Renal cortex interstitium (tissue), 11 donors: Measurements from ENCODE around the gene UBE2V1. TPM values are rescaled to one million over a fixed set of nuclear protein-coding genes. Genes with fewer than 3 reads are reported as not detected.

Experiments
- DNase-seq, 11 donors: peaks; one replicate each; pipeline ENCODE4 v3.0.0-alpha.2; 2013; ENCODE audit warnings: low read depth in 9 of 11, low spot score in 4 of 11; ENCODE audit errors: extremely low read depth in 1 of 11
- polyA plus RNA-seq, 3 donors: library from polyadenylated mRNA; unstranded; fragments of 120-200 nt; gene quantifications; one replicate each; pipeline ENCODE4 v1.2.1, GENCODE V29; 2013; ENCODE audit not compliant: insufficient read length in 3 of 3

The UBE2V1 gene
- polyA plus RNA-seq, 3 donors, result 149 to 170 (median 149) TPM

- DNase-seq, result no peak
These were observed 70.3 kb downstream of the UBE2V1 start for GRCh38 chr20:50042370-50043313.

GRCh38 chr20:50041246-50041873, 71.6 kb downstream of the UBE2V1 start:
- DNase-seq, result no peak

GRCh38 chr20:50040432-50041245, 72.3 kb downstream of the UBE2V1 start:
- DNase-seq, result no peak

- DNase-seq, result no peak
These were observed 73.1 kb downstream of the UBE2V1 start for GRCh38 chr20:50039706-50040431.

- DNase-seq, result no peak
These were observed 74.4 kb downstream of the UBE2V1 start for GRCh38 chr20:50038574-50038991.

GRCh38 chr20:50038169-50038568, 74.8 kb downstream of the UBE2V1 start:
- DNase-seq, result no peak

- no peak for DNase-seq
These were observed 75.4 kb downstream of the UBE2V1 start for GRCh38 chr20:50037575-50037974.

- DNase-seq, result no peak
These were observed 75.8 kb downstream of the UBE2V1 start for GRCh38 chr20:50037123-50037522.

GRCh38 chr20:50036703-50037102, 76.2 kb downstream of the UBE2V1 start:
- no peak for DNase-seq

- no peak for DNase-seq
These were observed 78.3 kb downstream of the UBE2V1 start for GRCh38 chr20:50034567-50035180.

GRCh38 chr20:50032955-50033666, 79.8 kb downstream of the UBE2V1 start:
- DNase-seq, result no peak

Other genes starting within 250 kb of the UBE2V1 start
- 10 to 100 TPM in 1 of 3 donors, 1 to 10 TPM in 2; 9.3 to 11.1 (median 9.9) TPM for gene SPATA2, start 197.6 kb downstream of the UBE2V1 start, polyA plus RNA-seq
- gene RNF114, start 176.8 kb downstream of the UBE2V1 start, polyA plus RNA-seq, result 10 to 100 TPM; 66.1 to 86.6 (median 74.4) TPM
- gene SNAI1, start 130.2 kb downstream of the UBE2V1 start, polyA plus RNA-seq, result 10 to 100 TPM in 2 of 3 donors, 1 to 10 TPM in 1; 9.6 to 14.3 (median 14.2) TPM
- gene PEDS1, start 40.6 kb upstream of the UBE2V1 start, polyA plus RNA-seq, result 10 to 100 TPM; 22.9 to 25.3 (median 24.7) TPM
- 1 to 10 TPM; 2.9 to 6.7 (median 5.5) TPM for gene CEBPB, start 77.7 kb upstream of the UBE2V1 start, polyA plus RNA-seq